ENCODE data around the gene ACKR3.

GRCh38 chr2:236607471-236608187 is 38.0 kb downstream of the ACKR3 start:
- TF ChIP-seq POLR2A (IDR thresholded peaks at IDR 0.05) (no peak), CTCF (IDR thresholded peaks at IDR 0.05 in 4 of 5, conservative IDR thresholded peaks at IDR 0.05 in 1 of 5) (no peak)

Measured in gastrocnemius medialis (tissue), 4 donors.